SH-SY5Y (cell line): ENCODE data around the gene TOM1L1.

Experiments used
- GATA2 ChIP-seq: IDR thresholded peaks from 2 replicates; pipeline ENCODE4 v1.6.1; 2011; ENCODE audit warnings: mild to moderate bottlenecking, low read depth, low read length
- GATA3 ChIP-seq: IDR thresholded peaks from 2 replicates; pipeline ENCODE4 v1.6.1; 2011; ENCODE audit warnings: low read depth, mild to moderate bottlenecking, low read length, moderate library complexity

TOM1L1 gene

GRCh38 chr17:54950116-54950515 is 49.5 kb downstream of the TOM1L1 start:
- TF ChIP-seq GATA2 (no peak), GATA3 (no peak)

GRCh38 chr17:54951286-54951685 is 50.6 kb downstream of the TOM1L1 start:
- no peak for TF ChIP-seq GATA3
- no peak for TF ChIP-seq GATA2

DNA sequence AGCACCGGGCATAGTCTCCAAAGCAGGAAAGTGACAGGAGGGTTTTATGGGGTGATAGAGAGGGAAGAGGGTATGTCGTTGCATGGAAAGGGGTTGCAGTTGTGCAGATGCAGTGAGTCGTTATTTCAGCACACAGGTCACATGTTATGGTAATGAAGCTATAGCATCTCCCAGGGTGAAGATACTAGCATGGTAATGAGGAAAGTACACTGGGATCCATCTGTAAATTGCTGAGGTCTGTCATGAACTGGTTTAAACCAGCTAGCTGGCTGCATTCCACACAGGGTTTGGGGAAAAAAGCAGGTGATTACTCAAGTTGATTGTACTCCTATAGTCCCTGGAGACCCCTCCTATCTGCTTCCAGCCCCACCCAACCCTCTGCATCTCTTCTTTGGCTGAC is 56.1 kb downstream of the TOM1L1 start:
- TF ChIP-seq GATA2 (no peak), GATA3 (no peak)

DNA sequence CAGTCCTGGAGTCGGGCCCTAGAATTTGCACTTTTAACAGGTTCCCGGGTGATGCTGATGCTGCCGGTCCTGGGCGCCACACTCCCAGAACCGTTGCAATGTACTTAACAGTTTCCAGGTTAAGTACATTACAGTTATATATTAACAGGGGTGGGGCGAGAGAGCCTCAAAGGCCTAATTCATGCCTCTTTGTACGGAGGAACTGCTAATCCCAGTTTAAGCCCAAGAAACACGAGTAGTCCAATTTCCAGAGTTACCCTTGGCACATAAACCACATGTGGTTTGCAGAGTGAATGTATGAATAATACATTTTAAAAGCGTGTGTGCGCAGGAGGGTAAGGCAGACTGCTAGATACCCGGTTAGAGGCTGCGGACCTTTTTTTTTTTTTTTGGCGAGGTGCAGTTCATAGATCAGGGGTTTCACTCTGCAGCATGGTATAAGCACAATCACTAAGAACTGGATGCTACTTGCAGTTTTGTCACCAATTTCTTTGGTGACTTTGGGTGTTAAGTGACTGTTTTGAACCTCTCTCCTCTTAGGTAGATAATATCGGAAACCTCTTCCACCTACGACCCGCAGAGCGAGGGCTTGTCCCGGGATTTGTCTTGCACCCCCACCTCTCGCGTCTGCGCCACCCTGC is 67.1 kb downstream of the TOM1L1 start:
- TF ChIP-seq GATA3 = no peak
- peak; percentile 57 for TF ChIP-seq GATA2

GRCh38 chr17:54968262-54968987 is 67.8 kb downstream of the TOM1L1 start, which contains the start of the genes COX11 and STXBP4:
Gene COX11, minus strand, starts transcription at chr17:54968654. Its CDS starts 8 bp downstream, at chr17:54968646.
Gene STXBP4, plus strand, starts transcription at chr17:54968765. Its CDS starts 17,455 bp downstream, at chr17:54986220.
- TF ChIP-seq GATA2 (no peak), GATA3 (no peak)

DNA sequence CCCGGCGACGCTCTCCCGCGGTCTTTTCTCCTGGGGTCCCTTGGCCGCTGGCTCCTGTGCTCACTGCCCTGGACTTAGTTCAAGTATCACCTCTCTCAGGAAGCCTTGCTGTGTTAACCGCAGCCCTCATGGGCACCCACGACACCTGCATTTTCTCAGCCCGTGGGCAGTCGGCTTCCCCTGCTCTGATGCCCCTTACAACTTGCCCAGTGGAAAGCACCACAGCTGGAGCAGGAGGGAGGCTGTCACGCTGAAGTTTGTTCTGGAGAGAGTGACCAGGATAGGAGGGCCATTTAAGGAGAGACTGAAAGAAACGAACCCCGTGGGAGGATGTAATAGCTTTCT is 68.3 kb downstream of the TOM1L1 start:
- TF ChIP-seq GATA3 (no peak), GATA2 (no peak)

DNA sequence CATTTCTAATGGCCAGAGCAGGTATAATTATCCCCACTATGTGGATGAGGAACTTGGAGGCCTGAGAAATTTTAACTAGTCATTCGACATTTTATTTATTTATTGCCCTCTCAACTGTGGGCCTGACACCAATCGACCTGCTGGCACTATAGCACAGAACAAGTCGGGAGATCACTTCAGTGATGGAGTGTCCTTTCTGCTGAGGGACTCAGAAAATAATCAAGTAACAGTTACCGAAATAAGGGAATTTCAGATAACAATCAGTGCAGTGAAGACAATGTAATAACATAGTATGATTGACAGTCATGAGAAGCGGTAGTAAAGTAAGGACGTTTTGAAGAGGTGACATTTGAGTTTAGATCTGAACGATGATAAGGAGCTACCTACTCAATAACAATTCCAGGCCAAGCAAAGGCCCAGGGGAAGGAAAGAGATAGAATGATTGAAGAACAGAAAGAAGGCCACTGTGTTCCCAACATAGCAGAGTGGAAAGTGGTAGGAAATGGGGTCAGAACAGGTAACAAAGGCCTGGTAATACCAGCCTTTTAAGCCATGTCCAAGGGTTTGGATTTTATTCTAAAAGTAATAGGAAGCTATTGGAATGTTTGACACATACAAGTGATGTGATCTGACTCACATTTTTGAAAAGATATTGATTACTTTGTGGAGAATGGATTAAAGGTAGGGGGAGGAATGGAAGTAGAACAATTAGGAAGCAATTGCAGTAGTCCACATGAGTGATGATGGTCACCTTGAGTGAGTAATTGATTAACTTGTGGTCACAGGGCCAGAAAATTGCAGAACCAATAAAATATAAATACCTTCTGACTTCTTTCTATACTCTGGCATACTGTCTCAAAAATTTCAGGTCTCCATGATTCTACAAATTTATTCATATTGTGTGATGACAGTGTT is 69.3 kb downstream of the TOM1L1 start:
- TF ChIP-seq GATA3 (peak; percentile 63; the same call in 1 of the 2 replicates), GATA2 (peak; percentile 46; the same call in 1 of the 2 replicates)

DNA sequence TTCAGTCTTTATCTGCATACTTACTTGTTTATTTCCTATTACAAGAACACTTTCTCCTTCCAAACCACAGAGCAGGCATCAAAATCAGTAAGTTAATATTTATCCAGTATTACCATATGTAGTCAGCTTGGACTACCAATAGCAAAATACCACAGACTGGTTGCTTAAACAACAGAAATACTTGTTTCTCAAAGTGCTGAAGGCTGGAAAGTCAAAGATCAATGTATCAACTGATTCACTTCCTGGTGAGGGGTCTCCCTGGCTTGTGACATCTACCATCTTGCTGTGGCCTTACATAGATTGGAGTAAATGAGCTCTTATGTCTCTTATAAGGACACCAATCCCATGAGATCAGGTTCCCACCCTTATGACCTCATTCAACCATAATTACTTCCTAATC is 70.5 kb downstream of the TOM1L1 start:
- TF ChIP-seq GATA2 (no peak), GATA3 (no peak)

GRCh38 chr17:54971901-54972300 is 71.2 kb downstream of the TOM1L1 start:
- no peak for TF ChIP-seq GATA2
- TF ChIP-seq GATA3 = no peak

- TF ChIP-seq GATA2 (no peak), GATA3 (no peak)
Observed at GRCh38 chr17:54972406-54973138, 71.9 kb downstream of the TOM1L1 start.

GRCh38 chr17:54974759-54975158 is 74.1 kb downstream of the TOM1L1 start:
- TF ChIP-seq GATA2 = no peak
- TF ChIP-seq GATA3 = no peak

- no peak for TF ChIP-seq GATA3
- no peak for TF ChIP-seq GATA2
Observed at GRCh38 chr17:54976316-54976715, 75.7 kb downstream of the TOM1L1 start.

- TF ChIP-seq GATA3 (no peak), GATA2 (no peak)
Observed at GRCh38 chr17:54977744-54978143, 77.1 kb downstream of the TOM1L1 start.

GRCh38 chr17:54979657-54980056 is 79.0 kb downstream of the TOM1L1 start:
- no peak for TF ChIP-seq GATA3
- TF ChIP-seq GATA2 = no peak

GRCh38 chr17:54980375-54980774 is 79.7 kb downstream of the TOM1L1 start:
- TF ChIP-seq GATA3 (no peak), GATA2 (no peak)
